HTR-8/SVneo (cell line): ENCODE results near the gene CNN2.

Experiments used
- DNase-seq: peaks from one replicate; pipeline ENCODE4 v3.0.0; 2011; ENCODE audit warnings: low spot score, mixed read lengths; ENCODE audit not compliant: insufficient read length
- FAIRE-seq: peaks from 2 replicates; lab custom pipeline; 2011; peaks lifted over from hg19 to GRCh38; lab: Jason Lieb, UNC

The CNN2 gene

GRCh38 chr19:1074544-1075283 is 48.3 kb downstream of the CNN2 start:
- DNase-seq, result no peak
- no peak for FAIRE-seq

- DNase-seq (no peak), FAIRE-seq (no peak)
Observed at GRCh38 chr19:1076046-1076386, 49.6 kb downstream of the CNN2 start.

- FAIRE-seq (no peak), DNase-seq (no peak)
Observed at GRCh38 chr19:1076951-1077350, 50.5 kb downstream of the CNN2 start.

- no peak for DNase-seq
- no peak for FAIRE-seq
Observed at GRCh38 chr19:1079566-1080111, 53.2 kb downstream of the CNN2 start.

GRCh38 chr19:1080360-1081161 is 54.2 kb downstream of the CNN2 start:
- FAIRE-seq, result no peak
- DNase-seq, result no peak

- no peak for DNase-seq
- FAIRE-seq, result no peak
Observed at GRCh38 chr19:1081301-1082164, 55.1 kb downstream of the CNN2 start.

- FAIRE-seq (no peak), DNase-seq (no peak)
Observed at GRCh38 chr19:1082165-1082927, 55.9 kb downstream of the CNN2 start.

- FAIRE-seq (no peak), DNase-seq (no peak)
Observed at GRCh38 chr19:1082928-1083816, 56.8 kb downstream of the CNN2 start.

- FAIRE-seq (no peak), DNase-seq (no peak)
Observed at GRCh38 chr19:1084024-1084868, 57.8 kb downstream of the CNN2 start.

GRCh38 chr19:1085053-1085658 is 58.7 kb downstream of the CNN2 start:
- DNase-seq, result no peak

GRCh38 chr19:1085676-1086442 is 59.5 kb downstream of the CNN2 start:
- DNase-seq, result no peak
- FAIRE-seq, result no peak

More at GRCh38 chr19:1085053-1085658, 58.7 kb downstream of the CNN2 start:
- FAIRE-seq, result no peak

- no peak for DNase-seq
- no peak for FAIRE-seq
Observed at GRCh38 chr19:1086613-1087012, 60.2 kb downstream of the CNN2 start.

- DNase-seq (no peak), FAIRE-seq (no peak)
Observed at GRCh38 chr19:1087813-1088415, 61.5 kb downstream of the CNN2 start.

- no peak for DNase-seq
- FAIRE-seq, result no peak
Observed at GRCh38 chr19:1088416-1089010, 62.1 kb downstream of the CNN2 start.
